ENCODE results near the gene TRIP13. TPM values are rescaled to one million over a fixed set of nuclear protein-coding genes. Genes with fewer than 3 reads are reported as not detected.
"Not testable (repeated sequence)": the region's sequence is repeated elsewhere in the genome, so short reads cannot be mapped to it uniquely, and the experiment has no call there.

The TRIP13 gene
- total RNA-seq, 1 donor from 2014 or later, result 3.9 TPM

GRCh38 chr5:935510-936084 lies 42.9 kb downstream of the TRIP13 start:
- Mint-ChIP-seq H3K4me1 (ENCODE audit: low read depth, unreplicated experiment) (peaks cover 6% of the 10 kb centered on the region), H3K4me3 (ENCODE audit: unreplicated experiment) (no peak overlapping the region), H3K36me3 (ENCODE audit: unreplicated experiment) (peaks cover 9% of the 10 kb centered on the region), H3K27me3 (ENCODE audit: unreplicated experiment) (peaks cover 3% of the 10 kb centered on the region), H3K27ac (ENCODE audit: unreplicated experiment) (no peak overlapping the region), H3K9me3 (ENCODE audit: unreplicated experiment) (peaks cover 5% of the 10 kb centered on the region)
- no peak for DNase-seq
- no peak for TF ChIP-seq CTCF (IDR thresholded peaks at IDR 0.05; ENCODE audit: partially characterized antibody, unreplicated experiment)

- peaks cover 8% of the 10 kb centered on the region for H3K9me3 Mint-ChIP-seq (ENCODE audit: unreplicated experiment)
- no peaks in the 10 kb centered on the region for H3K27me3 Mint-ChIP-seq (ENCODE audit: unreplicated experiment)
- peaks cover 10% of the 10 kb centered on the region for H3K36me3 Mint-ChIP-seq (ENCODE audit: unreplicated experiment)
- TF ChIP-seq CTCF (IDR thresholded peaks at IDR 0.05; ENCODE audit: partially characterized antibody, unreplicated experiment), result no peak
- peaks cover 6% of the 10 kb centered on the region for H3K4me1 Mint-ChIP-seq (ENCODE audit: low read depth, unreplicated experiment)
- no peak overlapping the region for H3K27ac Mint-ChIP-seq (ENCODE audit: unreplicated experiment)
- H3K4me3 Mint-ChIP-seq (ENCODE audit: unreplicated experiment), result no peak overlapping the region
- DNase-seq, result no peak
Observed at GRCh38 chr5:936149-937144, 43.8 kb downstream of the TRIP13 start.

- Mint-ChIP-seq H3K9me3 (ENCODE audit: unreplicated experiment) (peaks cover 5% of the 10 kb centered on the region), H3K27ac (ENCODE audit: unreplicated experiment) (no peak overlapping the region), H3K4me1 (ENCODE audit: low read depth, unreplicated experiment) (peaks cover 2% of the 10 kb centered on the region), H3K36me3 (ENCODE audit: unreplicated experiment) (peaks cover 10% of the 10 kb centered on the region), H3K27me3 (ENCODE audit: unreplicated experiment) (no peaks in the 10 kb centered on the region), H3K4me3 (ENCODE audit: unreplicated experiment) (no peak overlapping the region)
- TF ChIP-seq CTCF (IDR thresholded peaks at IDR 0.05; ENCODE audit: partially characterized antibody, unreplicated experiment), result no peak
- no peak for DNase-seq
Observed at GRCh38 chr5:937151-937924, 44.7 kb downstream of the TRIP13 start.

- H3K36me3 Mint-ChIP-seq (ENCODE audit: unreplicated experiment), result peaks cover 5% of the 10 kb centered on the region
- peaks cover 4% of the 10 kb centered on the region for H3K27me3 Mint-ChIP-seq (ENCODE audit: unreplicated experiment)
- no peak for DNase-seq
- H3K9me3 Mint-ChIP-seq (ENCODE audit: unreplicated experiment), result peaks cover 9% of the 10 kb centered on the region
- no peak for TF ChIP-seq CTCF (IDR thresholded peaks at IDR 0.05; ENCODE audit: partially characterized antibody, unreplicated experiment)
- H3K4me1 Mint-ChIP-seq (ENCODE audit: low read depth, unreplicated experiment), result peaks cover 11% of the 10 kb centered on the region
- H3K27ac Mint-ChIP-seq (ENCODE audit: unreplicated experiment), result no peak overlapping the region
- H3K4me3 Mint-ChIP-seq (ENCODE audit: unreplicated experiment), result no peak overlapping the region
Observed at GRCh38 chr5:939368-939767, 46.7 kb downstream of the TRIP13 start.

- peaks cover 15% of the 10 kb centered on the region for H3K9me3 Mint-ChIP-seq (ENCODE audit: unreplicated experiment)
- H3K27me3 Mint-ChIP-seq (ENCODE audit: unreplicated experiment), result not testable (repeated sequence)
Observed at GRCh38 chr5:940741-941140, 48.1 kb downstream of the TRIP13 start.

More at GRCh38 chr5:940741-941140, 48.1 kb downstream of the TRIP13 start:
- not testable (repeated sequence) for H3K4me3 Mint-ChIP-seq (ENCODE audit: unreplicated experiment); DNase-seq; H3K36me3 Mint-ChIP-seq (ENCODE audit: unreplicated experiment); H3K27ac Mint-ChIP-seq (ENCODE audit: unreplicated experiment)
- peaks cover 11% of the 10 kb centered on the region for H3K4me1 Mint-ChIP-seq (ENCODE audit: low read depth, unreplicated experiment)

Measured in glutamatergic neuron (in vitro differentiated cells).